ENCODE results near the gene PLXDC1.

DNA sequence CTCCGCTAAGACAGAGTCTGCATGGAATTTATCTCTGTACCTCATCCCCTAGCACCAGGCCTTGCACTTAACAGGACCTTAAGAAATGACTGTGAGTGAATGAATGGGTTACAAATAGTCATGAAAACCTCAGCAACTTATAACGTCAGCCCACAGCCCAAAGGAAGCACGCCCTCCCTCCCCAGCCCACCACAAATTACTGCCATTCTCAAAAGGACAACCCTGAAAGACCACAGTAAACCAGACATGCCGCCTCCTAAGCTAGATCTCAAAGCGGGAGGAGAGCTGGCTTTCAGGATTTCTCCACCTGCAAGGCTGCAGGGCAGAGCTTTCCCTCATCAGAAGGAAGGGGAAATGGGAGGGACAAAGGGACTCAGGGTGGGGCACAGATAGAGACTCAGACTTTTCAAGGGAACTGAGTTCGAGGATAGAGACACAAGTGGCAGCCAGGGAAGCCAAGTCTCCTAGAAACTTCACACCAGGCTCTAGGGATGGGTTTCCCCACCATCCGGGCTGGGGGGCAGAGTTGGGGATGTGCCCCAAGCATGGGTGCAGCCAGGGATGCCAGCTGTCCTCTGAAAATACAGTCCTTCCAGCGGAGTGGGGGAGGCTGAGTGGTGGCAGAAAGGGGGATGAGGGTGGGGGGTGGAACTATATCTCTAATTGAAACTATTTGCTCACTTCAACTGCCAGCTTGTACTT, 56.7 kb downstream of the PLXDC1 start:
- TF ChIP-seq CTCF (IDR thresholded peaks at IDR 0.05) (no peak), EZH2 (IDR thresholded peaks at IDR 0.05) (no peak), EZH2phosphoT487 (IDR thresholded peaks at IDR 0.05) (no peak)

Measured in neural progenitor cell (in vitro differentiated cells).